ENCODE results near the gene S1PR2. TPM values are rescaled to one million over a fixed set of nuclear protein-coding genes. Genes with fewer than 3 reads are reported as not detected.

Gene S1PR2
- total RNA-seq, result 13.3 TPM
- long read RNA-seq, partial matches to known transcripts, result 0 of 8 reads
- long read RNA-seq, other reads (novel, unspliced or antisense), result 8 of 8 reads

GRCh38 chr19:10230861-10231611 is at the start of gene S1PR2:
S1PR2 (minus strand) TSS chr19:10231331; CDS start chr19:10224905, 6,426 bp downstream.
- DNase-seq (ENCODE audit: low spot score), result peak; percentile 93

GRCh38 chr19:10279737-10280442 is 48.8 kb upstream of the S1PR2 start:
- DNase-seq (ENCODE audit: low spot score), result no peak

- DNase-seq (ENCODE audit: low spot score), result no peak
Measured at GRCh38 chr19:10278935-10279334, 47.8 kb upstream of the S1PR2 start.

GRCh38 chr19:10277795-10278589 is 46.9 kb upstream of the S1PR2 start:
- no peak for DNase-seq (ENCODE audit: low spot score)

GRCh38 chr19:10274589-10274988 is 43.5 kb upstream of the S1PR2 start:
- DNase-seq (ENCODE audit: low spot score), result no peak

GRCh38 chr19:10271543-10272086 is 40.5 kb upstream of the S1PR2 start:
- no peak for DNase-seq (ENCODE audit: low spot score)

DNA sequence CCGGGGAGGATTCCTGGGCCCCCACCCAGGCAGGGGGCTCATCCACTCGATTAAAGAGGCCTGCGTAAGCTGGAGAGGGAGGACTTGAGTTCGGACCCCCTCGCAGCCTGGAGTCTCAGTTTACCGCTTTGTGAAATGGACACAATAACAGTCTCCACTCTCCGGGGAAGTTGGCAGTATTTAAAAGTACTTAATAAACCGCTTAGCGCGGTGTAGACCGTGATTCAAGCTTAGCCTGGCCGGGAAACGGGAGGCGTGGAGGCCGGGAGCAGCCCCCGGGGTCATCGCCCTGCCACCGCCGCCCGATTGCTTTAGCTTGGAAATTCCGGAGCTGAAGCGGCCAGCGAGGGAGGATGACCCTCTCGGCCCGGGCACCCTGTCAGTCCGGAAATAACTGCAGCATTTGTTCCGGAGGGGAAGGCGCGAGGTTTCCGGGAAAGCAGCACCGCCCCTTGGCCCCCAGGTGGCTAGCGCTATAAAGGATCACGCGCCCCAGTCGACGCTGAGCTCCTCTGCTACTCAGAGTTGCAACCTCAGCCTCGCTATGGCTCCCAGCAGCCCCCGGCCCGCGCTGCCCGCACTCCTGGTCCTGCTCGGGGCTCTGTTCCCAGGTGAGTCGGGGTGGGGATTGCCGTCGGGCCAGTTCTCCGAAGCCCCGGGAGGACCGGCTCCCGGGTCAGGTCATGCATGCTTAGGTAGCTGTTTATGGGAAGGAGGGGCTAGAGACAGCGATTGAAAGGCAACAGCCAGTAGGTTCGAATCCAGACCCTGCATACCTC is 39.7 kb upstream of the S1PR2 start, which contains the start of gene ICAM1:
ICAM1 (plus strand) TSS at position 505 of the 779 bp plus-strand sequence; CDS start at position 545, 40 bp downstream.
- DNase-seq (ENCODE audit: low spot score), result peak; percentile 96

GRCh38 chr19:10270180-10270615 is 39.1 kb upstream of the S1PR2 start:
- peak; percentile 94 for DNase-seq (ENCODE audit: low spot score)

GRCh38 chr19:10269333-10270179 is 38.4 kb upstream of the S1PR2 start:
- peak; percentile 95 for DNase-seq (ENCODE audit: low spot score)

- no peak for DNase-seq (ENCODE audit: low spot score)
Measured at GRCh38 chr19:10268071-10268470, 36.9 kb upstream of the S1PR2 start.

- DNase-seq (ENCODE audit: low spot score), result no peak
Measured at GRCh38 chr19:10266706-10267105, 35.6 kb upstream of the S1PR2 start.

GRCh38 chr19:10262771-10263170 is 31.6 kb upstream of the S1PR2 start:
- no peak for DNase-seq (ENCODE audit: low spot score)

DNA sequence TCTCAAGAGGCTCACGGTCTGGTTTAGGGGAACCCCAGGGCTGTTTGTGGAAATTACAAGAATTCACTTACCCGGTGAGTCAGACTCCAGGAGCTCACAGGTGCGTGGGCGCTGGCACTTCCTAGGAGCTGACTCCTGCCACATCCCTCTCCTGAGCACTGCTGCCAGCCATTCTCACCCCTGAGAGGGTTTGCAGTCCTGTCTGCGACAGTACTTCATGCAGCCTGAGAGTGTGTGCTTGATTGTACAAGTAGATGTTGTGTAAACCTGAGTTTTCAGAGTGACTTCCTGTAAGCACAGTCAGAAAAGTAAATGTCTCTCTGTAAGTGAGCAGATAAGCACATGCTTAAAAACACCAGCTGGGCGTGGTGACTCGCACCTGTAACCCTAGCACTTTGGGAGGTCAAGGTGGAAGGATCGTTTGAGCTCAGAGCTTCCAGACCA is 29.0 kb upstream of the S1PR2 start:
- no peak for DNase-seq (ENCODE audit: low spot score)

- no peak for DNase-seq (ENCODE audit: low spot score)
Measured at GRCh38 chr19:10259162-10259905, 28.2 kb upstream of the S1PR2 start.

DNA sequence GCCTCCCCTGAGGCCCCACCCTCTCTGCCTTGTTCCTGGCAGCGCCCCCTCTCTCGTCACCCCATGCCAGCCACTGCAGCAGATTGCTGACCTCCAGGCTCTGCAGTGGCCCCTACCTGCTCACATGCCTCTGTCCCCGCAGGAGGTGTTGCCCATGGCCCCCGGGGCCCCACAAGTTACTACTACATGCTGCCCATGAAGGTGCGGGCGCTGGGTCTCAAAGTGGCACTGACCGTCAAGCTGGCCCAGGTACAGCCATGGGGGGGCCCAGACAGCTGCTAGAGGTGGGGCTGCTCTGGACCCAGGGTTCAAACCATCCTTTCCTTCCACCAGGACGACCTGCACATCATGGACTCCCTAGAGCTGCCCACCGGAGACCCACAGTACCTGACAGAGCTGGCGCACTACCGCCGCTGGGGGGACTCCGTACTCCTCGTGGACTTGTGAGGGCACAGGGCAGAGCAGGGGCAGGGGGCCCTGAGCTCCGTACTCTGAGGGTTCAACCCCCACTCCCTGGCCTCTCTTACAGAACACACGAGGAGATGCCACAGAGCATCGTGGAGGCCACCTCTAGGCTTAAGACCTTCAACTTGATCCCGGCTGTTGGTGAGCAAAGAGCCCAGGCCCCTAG is 27.1 kb upstream of the S1PR2 start:
- DNase-seq (ENCODE audit: low spot score), result no peak

- DNase-seq (ENCODE audit: low spot score), result no peak
Measured at GRCh38 chr19:10256970-10257615, 26.0 kb upstream of the S1PR2 start.

DNA sequence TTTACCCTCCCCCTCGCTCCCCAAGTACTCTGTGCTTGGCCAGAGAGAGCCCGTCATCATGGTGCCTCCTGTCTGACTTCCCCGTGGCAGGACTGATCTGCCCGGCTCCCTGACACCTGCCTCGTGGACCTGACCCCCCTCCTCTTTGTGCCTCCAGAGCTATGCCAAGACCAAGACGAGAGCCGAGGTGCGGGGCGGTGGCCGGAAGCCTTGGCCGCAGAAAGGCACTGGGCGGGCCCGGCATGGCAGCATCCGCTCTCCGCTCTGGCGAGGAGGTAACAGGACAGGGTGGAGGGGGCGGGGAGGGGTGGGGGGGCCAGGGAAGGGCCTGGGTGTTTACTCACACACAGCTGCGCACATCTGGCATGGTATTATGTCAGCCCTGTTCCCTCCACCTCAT is 25.4 kb upstream of the S1PR2 start:
- DNase-seq (ENCODE audit: low spot score), result no peak

- no peak for DNase-seq (ENCODE audit: low spot score)
Measured at GRCh38 chr19:10255358-10255757, 24.2 kb upstream of the S1PR2 start.
